ENCODE measurements around the gene HLA-DPB1. TPM values are rescaled to one million over a fixed set of nuclear protein-coding genes. Genes with fewer than 3 reads are reported as not detected.

Gene HLA-DPB1
- total RNA-seq, 1 experiment from 2014 or later, result not detected

DNA sequence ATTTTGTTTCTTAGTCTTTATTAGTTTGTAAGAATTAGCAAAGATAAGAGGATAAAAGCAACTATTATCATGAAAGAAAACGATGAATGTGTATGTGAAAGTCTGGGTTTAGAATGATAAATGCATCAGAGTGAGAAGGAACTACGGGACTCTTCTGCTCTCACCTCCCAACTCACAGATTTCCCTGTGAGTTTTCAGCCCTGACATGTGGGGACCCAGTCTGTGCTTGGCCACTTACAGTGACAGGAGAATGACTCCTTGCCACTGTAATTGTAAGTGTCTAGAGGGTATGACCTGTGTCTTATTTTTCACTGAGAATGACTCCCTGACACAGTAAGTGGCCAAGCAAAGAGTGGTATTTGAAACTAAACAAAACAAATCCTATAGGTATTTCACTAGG, 4.9 kb upstream of the HLA-DPB1 start:
- no peak for DNase-seq (ENCODE audit: low read depth)

DNA sequence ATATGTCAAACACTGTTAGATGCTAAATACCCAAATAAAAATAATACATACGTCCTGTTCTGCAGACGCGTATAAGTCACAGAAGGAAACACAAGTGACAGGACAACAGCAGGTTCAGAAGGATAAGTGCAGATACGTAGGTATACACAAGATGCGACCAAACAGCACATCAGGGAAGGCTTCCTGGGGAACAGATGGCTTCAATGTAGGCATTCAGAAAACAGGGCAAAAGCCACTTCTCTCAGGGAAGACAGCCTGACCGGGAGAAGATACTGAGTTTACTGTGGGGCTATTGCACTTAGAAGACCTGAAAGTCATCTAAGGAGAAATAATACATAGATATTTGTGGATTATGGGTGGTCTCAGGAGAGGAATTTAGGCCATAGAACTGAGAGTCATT, 4.2 kb upstream of the HLA-DPB1 start:
- DNase-seq (ENCODE audit: low read depth), result no peak

DNA sequence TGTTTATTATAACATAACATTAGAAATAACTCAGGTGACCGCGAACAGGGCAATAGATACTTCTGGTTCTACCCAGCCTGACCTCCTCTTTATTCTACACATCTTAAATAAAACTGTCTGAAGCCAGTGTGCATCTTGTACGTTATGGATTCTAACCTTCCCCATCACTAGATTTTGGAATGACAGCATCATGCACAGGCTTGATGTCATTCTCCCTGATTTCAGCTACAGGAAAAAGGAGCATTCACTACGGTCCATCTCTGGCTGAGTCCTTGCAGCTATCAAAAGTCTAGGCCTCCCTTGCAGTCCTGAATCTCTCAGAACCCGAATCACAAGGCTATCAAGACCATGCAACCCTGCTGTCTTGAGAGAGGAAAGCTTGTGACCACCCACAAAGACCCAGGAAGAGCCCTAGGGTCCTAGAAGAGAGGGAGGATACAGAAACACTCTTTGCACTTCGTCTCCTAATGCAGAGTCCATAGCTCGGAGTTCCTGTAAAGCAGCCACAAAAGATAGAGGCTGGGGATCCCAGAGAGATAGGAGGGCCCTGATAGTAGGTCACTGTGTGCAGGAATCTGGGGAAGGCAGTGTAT, 3.2 kb upstream of the HLA-DPB1 start:
- no peak for DNase-seq (ENCODE audit: low read depth)

DNA sequence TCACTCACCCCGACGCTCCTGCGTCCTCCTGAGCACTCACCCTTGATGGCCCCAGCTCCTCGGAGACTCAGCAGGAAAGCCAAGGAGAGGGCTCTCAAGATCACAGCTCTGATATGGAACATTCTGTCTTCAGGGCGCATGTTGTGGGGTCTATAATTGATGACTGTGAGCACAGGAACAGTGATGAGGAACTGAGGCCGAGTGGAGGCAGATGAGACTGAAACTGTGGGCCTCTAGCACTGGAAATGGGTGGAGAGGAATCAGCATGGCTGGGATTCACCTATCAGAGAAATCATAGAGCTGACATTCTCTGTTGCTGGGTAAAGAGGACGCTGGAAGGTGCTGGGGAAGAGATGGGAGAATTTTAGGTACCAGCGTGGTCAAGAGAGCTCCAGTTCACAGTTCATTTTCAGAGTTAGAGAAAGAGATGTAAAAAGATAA, 2.3 kb upstream of the HLA-DPB1 start, which contains the start of gene HLA-DPA1:
TSS of gene HLA-DPA1 (minus strand) at position 219 of the 441 bp plus-strand sequence.
- DNase-seq (ENCODE audit: low read depth), result peak; percentile 54

DNA sequence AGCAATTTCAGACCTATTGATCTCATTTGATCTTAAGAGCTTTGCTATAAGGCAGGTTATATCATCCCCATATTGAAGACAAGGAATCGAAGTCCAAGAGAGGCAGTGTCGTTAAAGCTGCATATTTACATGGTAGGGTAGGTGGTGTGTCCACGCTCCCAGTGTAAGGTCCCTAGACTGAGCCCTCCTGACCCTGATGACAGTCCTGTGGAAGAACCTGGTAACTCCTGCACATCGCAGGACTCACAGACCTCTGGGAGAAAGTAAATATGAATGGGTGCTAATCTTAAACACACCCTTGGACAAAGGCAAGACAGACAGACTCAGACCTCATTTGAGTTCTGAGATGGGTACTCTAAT, 602 bp upstream of the HLA-DPB1 start:
- no peak for DNase-seq (ENCODE audit: low read depth)

DNA sequence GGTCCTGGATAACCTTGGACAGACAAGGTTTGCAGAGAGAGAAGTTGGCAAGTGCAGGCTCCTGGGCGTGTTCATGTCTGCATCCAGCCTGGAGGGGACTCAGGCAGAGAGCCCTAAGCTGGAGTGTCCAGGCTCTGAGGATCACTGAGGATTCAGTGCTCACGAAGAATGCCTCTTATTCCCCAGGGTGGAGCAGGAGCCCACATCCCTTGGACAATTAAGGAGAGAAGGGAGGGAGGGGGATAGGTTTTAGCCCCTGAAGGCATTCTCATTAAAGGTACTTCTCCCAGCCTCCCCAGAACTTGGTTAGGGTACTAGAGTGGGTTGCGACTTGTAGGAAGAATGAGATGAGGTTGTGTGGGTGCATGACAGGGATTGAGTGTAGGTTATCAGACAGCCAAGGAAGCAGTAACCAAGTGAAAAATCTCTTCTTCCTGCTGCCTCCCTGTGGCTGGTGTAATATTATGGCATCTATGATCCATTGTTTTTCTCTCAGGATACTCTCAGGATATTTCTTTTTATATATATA, 680 bp downstream of the HLA-DPB1 start:
- DNase-seq (ENCODE audit: low read depth), result no peak

DNA sequence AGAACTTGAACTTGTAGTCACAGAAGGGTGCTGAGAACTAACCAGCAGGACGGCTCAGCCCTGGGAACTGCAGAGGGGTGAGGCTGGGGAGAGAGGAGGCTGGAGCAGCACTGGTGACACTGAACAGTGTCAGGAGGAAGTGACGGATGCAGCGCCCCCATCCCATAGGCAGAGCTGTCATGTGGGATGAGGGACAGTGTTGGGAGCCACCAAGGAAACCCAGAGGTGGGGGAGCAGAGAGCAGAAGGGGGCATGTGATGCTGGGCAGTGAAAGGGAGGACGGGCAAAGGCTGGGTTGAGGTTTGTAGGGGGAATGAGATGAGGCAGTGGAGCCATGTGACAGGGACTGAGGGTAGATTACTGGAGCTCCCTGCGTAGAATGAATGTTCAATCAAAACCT, 2.1 kb downstream of the HLA-DPB1 start:
- no peak for DNase-seq (ENCODE audit: low read depth)

DNA sequence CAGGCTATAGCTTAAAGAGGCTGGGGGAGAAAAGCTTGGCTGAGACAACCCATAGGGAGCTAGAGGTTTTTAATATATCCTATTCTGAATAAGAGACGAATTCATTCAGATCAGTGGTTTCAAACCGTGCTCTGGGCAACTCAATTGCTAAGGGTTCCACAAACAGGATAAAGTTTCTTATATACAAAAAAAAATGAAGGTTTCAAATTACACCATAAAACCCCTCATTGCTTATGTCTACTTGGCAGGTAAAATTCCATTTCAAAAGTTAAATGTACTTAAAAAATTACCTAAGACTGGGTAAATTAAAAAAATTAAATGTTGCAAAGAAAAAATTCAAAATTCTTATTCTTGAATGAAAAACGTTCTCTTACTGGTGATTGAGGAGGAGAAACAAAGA, 2.7 kb downstream of the HLA-DPB1 start:
- no peak for DNase-seq (ENCODE audit: low read depth)

DNA sequence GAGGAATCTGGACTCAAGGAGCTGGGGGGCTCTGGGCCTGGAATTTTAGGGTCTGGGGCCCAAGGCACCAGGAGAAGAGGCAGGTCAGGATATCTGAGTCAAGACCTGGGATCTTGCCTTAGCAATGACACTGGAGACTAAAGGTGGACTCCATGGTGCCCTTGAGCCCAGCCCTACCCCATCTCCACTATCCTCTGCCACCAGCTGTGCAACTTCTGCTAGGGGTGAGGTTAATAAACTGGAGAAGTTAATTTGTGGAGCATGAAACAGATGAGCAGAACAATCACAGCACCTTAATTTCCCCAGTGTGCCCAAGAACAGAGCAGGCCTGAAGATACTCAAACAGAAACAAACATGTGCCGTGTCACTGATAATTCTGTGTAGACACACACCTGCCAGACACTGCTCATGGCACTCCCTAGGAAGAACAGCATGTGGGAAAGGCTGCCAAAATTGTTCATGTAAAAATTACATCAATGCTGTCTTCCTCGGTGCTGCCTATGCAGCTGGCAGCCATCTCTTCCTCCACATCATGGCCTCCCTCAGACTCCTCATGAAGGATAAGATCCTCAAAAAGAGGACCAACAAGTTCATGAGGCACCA, 3.2 kb downstream of the HLA-DPB1 start:
- DNase-seq (ENCODE audit: low read depth), result no peak

DNA sequence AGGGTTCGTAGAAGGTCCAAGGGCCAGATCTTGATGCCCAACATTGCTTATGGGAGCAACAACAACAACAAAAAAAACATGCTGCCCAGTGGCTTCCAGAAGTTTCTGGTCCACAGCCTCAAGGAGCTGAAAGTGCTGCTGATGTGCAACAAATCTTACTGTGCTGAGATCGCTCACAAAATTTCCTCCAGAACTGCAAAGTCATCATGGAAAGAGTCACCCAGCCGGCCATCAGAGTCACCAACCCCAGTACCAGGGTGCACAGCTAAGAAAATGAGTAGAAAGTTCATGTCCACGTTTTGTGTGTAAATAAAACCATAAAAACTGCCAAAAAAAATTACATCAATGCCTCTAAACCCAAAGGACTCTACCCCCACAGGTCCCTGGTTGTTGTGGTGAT, 3.8 kb downstream of the HLA-DPB1 start:
- no peak for DNase-seq (ENCODE audit: low read depth)

DNA sequence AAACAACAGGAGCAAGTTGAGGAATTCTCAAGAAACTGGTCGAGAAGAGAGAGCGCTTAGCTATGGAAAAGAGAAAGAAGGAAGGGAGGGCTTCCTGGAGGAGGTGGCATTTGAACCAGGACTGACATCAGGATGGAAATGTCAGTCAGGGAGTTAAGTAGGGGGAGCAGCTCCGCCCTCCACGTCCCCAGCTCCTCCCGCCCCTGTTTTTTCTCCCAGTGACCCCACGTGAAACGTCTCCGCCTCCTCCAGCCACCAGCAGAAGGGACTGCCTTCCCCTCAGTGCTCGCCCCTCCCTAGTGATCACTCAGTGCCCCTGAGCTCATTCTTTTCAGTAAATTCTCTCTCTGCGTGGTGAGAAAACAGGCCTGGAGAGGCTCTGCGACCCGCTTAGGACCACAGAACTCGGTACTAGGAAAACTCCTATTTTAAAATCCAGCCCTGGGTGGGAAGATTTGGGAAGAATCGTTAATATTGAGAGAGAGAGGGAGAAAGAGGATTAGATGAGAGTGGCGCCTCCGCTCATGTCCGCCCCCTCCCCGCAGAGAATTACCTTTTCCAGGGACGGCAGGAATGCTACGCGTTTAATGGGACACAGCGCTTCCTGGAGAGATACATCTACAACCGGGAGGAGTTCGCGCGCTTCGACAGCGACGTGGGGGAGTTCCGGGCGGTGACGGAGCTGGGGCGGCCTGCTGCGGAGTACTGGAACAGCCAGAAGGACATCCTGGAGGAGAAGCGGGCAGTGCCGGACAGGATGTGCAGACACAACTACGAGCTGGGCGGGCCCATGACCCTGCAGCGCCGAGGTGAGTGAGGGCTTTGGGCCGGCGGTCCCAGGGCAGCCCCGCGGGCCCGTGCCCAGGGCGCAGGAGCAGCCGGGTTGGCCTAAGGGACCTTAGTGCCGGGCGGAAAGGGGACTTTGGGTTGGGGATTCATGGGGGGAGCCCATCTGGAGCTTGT, 4.6 kb downstream of the HLA-DPB1 start:
- no peak for DNase-seq (ENCODE audit: low read depth)

DNA sequence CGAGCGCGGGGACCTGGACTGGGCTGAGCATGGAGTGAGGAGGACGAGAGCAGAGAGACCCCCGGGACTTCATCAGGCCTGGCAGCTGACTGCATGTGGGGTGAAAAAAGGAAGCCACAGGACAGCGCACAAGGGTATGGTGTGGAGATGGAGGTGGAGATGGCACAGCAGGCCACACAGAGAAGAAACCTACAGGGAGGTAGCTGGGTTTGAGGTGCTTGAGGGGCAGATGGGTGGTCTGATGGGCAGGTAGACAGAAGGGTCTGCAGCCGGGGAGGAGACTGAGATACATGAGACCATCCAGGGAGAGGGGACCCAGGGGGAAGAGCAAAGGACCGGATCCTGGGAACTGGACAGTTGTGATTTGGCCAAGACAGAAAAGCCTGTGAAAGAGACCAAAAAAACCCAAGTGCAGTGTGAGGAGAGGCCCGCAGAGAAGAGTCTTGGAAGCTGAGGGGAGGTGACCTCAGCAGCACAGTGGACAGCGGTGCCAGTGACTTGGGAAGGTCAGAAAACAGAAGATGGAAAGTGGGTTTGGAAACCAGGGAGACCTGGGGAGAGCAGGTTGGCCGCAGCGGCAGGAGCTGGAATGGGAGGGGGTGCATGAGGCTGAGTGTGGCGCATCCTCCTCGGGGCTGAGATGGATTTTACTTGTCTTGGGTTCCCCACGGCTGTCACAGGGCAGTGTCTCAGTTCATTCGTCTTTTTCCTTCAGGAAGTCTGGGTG, 5.5 kb downstream of the HLA-DPB1 start:
- no peak for DNase-seq (ENCODE audit: low read depth)

DNA sequence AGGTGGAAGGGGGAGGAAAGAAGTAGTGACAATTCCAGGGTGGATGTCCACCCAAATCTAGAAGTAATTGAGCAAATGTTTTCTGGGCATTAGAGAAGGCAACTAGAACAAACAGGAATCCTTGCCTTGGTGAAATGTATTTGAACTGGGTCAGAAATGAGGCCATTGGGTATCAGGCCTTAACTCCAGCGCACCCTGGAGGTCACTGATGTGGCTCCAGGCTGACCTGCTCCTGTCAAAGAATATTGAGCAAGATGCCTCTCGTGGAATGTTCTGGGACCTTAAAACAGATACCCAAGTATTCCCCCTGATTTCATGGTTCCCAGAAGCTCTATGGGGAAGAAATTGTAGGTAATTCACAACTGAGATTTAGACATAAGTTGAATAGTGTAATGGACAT, 6.9 kb downstream of the HLA-DPB1 start:
- DNase-seq (ENCODE audit: low read depth), result peak; percentile 51

DNA sequence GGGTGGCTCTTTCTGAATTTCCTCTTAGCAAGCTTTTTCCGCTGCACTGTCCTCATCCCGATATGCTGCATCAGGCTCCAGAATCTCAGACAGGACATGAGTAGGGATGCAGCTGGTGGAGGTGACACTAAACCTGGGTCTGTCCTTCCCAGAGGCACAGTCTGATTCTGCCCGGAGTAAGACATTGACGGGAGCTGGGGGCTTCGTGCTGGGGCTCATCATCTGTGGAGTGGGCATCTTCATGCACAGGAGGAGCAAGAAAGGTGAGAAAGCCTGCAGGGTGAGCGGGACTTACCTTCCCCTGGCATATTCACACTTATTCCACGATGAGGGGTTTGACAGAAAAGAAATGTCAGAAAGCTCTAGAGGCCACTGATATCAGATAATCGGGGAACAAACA, 9.8 kb downstream of the HLA-DPB1 start:
- no peak for DNase-seq (ENCODE audit: low read depth)

DNA sequence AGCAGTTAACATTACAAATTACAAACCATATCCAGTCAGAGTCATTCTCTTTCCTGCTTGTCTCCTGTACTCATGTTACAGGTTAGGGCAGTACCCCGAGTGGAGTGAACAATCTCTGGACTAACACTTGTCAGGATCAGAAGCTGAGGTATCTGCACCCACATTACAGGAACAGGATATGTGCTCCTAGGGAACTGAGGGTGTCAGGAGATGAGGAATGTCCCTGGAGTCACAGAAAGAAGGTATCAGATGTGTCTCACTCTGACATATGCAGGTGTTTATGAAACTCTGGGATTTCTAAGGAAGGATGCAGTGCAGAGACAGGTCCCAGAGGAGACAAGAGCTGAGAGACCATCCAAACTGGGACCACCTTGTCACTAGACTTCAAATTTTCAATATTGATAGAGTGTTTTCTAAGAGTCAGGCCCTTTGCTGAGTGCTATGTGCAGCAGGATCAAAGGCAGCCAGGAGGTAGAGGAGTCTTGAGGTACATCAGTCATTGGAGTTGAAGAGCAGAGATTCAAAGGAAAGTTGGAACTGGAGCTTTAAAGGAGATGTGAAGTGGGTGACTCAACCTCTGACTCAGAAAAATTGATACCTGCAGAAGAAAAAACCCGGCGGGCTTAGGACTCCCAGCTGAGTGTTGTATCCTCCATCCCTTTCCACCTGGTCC, 12.6 kb downstream of the HLA-DPB1 start:
- peak; percentile 30 for DNase-seq (ENCODE audit: low read depth)

DNA sequence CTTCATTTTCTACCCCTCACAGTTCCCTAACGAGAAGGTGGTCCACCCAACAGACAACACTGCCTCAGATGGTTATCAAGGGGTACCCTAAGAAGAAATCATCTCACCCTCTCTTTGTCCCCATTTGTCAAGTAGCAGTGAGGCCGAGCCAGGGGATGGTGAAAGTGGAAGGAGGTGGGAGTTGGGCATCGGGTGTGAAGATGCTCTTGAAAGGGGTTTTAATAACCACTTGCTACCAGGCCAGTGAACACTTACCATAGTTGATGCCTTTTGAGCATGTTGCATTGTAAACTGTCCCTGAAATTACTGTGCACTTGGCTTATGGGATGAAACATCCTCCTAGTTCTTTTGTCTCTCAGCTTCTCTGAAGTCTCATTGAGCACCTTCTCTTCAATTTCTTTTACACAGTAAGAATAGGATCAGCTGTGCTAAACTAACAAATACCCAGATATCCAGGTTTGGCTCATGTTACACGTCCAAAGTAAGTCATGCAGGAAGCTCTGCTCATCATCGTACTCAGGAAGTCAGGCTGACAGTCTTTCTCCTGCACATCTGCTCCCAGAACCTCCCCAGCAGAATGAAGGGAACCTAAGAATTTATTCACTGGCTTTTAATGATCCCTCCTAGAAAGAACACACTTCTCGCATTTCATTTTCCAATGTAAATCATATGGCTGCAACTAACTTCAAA, 13.3 kb downstream of the HLA-DPB1 start:
- DNase-seq (ENCODE audit: low read depth), result no peak

DNA sequence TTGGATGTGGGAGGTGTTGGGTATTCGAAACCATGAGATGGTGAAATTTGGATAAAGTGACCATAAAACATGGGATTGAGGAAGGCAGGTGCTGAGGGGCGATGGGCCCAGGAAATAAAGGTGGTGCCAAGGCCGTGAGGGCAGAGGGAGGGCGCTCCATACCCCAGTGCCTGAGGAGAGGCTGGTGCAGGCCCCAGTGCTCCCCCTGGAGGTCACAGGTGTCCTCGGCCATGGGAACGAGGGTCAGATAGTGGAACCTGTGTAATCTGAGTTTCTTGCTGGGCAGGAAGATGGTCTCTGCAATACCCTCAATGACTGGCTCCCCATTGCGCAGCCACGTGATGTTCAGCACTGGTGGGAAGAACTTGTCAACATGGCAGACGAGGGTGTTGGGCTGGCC, 16.2 kb downstream of the HLA-DPB1 start:
- no peak for DNase-seq (ENCODE audit: low read depth)

DNA sequence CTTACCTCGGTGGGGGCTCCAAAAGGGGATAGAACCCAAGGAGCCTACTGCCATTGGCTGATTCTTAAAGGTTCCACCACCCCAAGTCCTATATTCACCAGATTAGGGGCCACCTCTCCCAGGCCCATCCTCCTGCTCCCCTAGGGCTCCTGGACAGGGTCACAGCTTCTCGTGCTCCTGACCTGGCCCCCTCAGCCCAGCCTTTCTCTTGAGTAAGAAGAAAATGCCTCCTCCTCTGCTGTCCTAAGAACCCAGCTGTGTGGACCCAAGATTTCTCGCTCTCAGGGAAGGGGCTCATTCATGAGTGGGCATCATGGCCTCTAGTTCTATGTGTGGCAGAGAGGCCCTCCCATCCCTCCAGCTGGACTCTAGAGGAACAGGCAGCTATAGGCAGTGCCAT, 16.6 kb downstream of the HLA-DPB1 start:
- DNase-seq (ENCODE audit: low read depth), result no peak

DNA sequence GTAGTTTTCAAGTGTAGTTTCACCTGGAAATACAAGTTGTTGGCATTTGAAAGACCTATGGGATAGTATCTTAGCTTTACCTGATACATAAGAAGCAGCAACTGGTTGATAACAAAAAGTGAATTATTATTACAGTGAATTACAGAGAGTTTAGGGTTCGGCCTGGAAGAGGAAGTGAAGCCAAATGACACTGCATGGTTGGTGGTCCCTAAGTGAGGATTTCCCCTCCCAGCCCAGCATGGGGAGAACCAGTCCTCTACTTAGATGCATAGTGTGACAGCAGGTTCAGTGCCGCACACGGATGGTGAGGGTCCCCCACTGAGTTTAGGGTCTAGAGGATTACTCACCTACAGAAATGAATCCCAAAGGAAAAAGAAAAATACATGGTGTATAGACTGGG, 18.1 kb downstream of the HLA-DPB1 start:
- DNase-seq (ENCODE audit: low read depth), result no peak

DNA sequence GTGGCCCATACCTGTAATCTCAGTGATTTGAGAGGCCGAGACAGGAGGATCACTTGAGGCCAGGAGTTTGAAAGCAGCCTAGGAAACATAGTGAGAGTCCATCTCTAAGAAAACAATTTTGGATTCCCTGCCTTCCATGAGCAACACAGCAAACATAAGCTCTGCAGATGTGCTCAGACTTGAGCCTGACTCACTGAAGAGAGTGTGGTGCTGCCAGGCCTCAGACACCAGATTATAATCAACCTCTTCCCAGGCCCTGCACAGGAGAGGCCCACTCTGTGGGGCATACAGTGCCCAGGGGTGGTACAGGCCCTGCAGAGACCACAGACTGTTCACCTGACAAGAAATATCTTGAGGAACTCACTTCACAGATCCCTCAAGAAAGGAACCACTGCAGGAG, 19.9 kb downstream of the HLA-DPB1 start:
- DNase-seq (ENCODE audit: low read depth), result no peak
